ENCODE measurements around the gene MFAP5.

- TF ChIP-seq POLR2A (IDR thresholded peaks at IDR 0.05; ENCODE audit: low read depth, low read length) = no peak
- no peak for TF ChIP-seq CTCF (conservative IDR thresholded peaks at IDR 0.05; ENCODE audit: low read depth, low read length)
- TF ChIP-seq SMC3 (IDR thresholded peaks at IDR 0.05; ENCODE audit: low read depth, low read length) = no peak
- no peak for TF ChIP-seq USF2 (IDR thresholded peaks at IDR 0.05; ENCODE audit: low read depth, low read length)
These were observed 5.8 kb upstream of the MFAP5 start for GRCh38 chr12:8668441-8668840.
